Aorta (tissue), 5 donors: ENCODE data around the gene TUB. TPM values are rescaled to one million over a fixed set of nuclear protein-coding genes. Genes with fewer than 3 reads are reported as not detected.

Experiments used
- ATAC-seq: fragments of 200-7000 bp; cut with Tn5 transposase; one replicate; pipeline ENCODE4 v1.9.1; 2022; ENCODE audit warnings: moderate library complexity; ENCODE audit not compliant: low FRiP score
- DNase-seq, 2 donors: peaks; one replicate each; pipeline ENCODE4 v3.0.0-alpha.2; 2020
- H3K27ac ChIP-seq, 2 donors: one replicate each; pipeline ENCODE4 v1.5.1; 2013; ENCODE audit warnings: low read length in 2 of 2, mild to moderate bottlenecking in 2 of 2, moderate library complexity in 2 of 2, control low read depth in 1 of 2, inconsistent platforms in 1 of 2, low read depth in 1 of 2
- H3K27me3 ChIP-seq, 2 donors: one replicate each; pipeline ENCODE4 v1.6.1; 2013; ENCODE audit warnings: control low read depth in 1 of 2, low read length in 1 of 2, mild to moderate bottlenecking in 1 of 2, moderate library complexity in 1 of 2; ENCODE audit not compliant: insufficient read depth in 2 of 2, control insufficient read depth in 1 of 2
- H3K36me3 ChIP-seq, 2 donors: one replicate each; pipeline ENCODE4 v1.6.1; 2013; ENCODE audit warnings: control low read depth in 1 of 2, low read length in 1 of 2, mild to moderate bottlenecking in 1 of 2; ENCODE audit not compliant: insufficient read depth in 2 of 2, control insufficient read depth in 1 of 2
- H3K4me1 ChIP-seq, 2 donors: one replicate each; pipeline ENCODE4 v1.6.1; 2013; ENCODE audit warnings: low read length in 2 of 2, control low read depth in 1 of 2, mild to moderate bottlenecking in 1 of 2, moderate library complexity in 1 of 2; ENCODE audit not compliant: insufficient read depth in 2 of 2, control insufficient read depth in 1 of 2
- H3K4me3 ChIP-seq, 2 donors: one replicate each; pipeline ENCODE4 v1.5.1; 2013; ENCODE audit warnings: low read length in 2 of 2, control low read depth in 1 of 2, mild to moderate bottlenecking in 1 of 2
- H3K9me3 ChIP-seq: one replicate; pipeline ENCODE4 v1.6.1; 2013; ENCODE audit warnings: mild to moderate bottlenecking, low read length; ENCODE audit not compliant: control insufficient read depth
- WGBS, 2 donors: extraction: QIAGEN DNeasy Blood & Tissue Kit; methylation state at CpG; one replicate each; pipeline ENCODE4 v1.1.7; 2013; 5-methylcytosine and 5-hydroxymethylcytosine counted together
- intact Hi-C, 2 donors: fragments of 100-400 bp; cut with DNase I; formaldehyde crosslinking; loops; one replicate each; pipeline versions ENCODE4 v1.14.2 to v1.15.0; 2022
- polyA plus RNA-seq, 2 donors: library from polyadenylated mRNA; stranded (reverse); fragments of 200-250 nt; gene quantifications; one replicate each; pipeline ENCODE4 v1.2.3, GENCODE V29; 2013
- total RNA-seq, 2 donors: library from RNA; stranded (reverse); fragmentation: NEBNext Ultra II Directional; extraction: Animal tissue kit (Norgen Biotek cat#: 25700); gene quantifications; one replicate each; pipeline ENCODE4 v1.2.1, GENCODE V29; 2021
- donor health status: healthy with polysubstance abuse.
- donor health status: Bipolar disorder and iron deficiency.
- donor health status: DM: no; HTN: no; CAD: no.
- donor health status: DM: no; HTN: no; CAD: no.
- donor health status: DM: yes; HTN: yes; CAD: no.

Gene TUB
- total and polyA plus RNA-seq, 4 donors, result 1.5 to 12.9 (median 5.0) TPM

GRCh38 chr11:8065031-8065430 lies 16.0 kb upstream of the TUB start:
- Histone ChIP-seq H3K4me1 (no peaks in the 10 kb centered on the region), H3K27me3 (no peaks in the 10 kb centered on the region), H3K27ac (no peak overlapping the region), H3K4me3 (no peak overlapping the region), H3K36me3 (no peaks in the 10 kb centered on the region), H3K9me3 (no peaks in the 10 kb centered on the region)
- intact Hi-C loops, result no loop called here
- no peak for ATAC-seq
- 97% methylated on average over 2 of the region's 2 CpGs for WGBS, 2 donors
- DNase-seq, result no peak

GRCh38 chr11:8066036-8066910 lies 14.7 kb upstream of the TUB start:
- Histone ChIP-seq H3K27ac (no peak overlapping the region), H3K4me3 (no peak overlapping the region), H3K4me1 (no peaks in the 10 kb centered on the region), H3K27me3 (no peaks in the 10 kb centered on the region), H3K9me3 (no peaks in the 10 kb centered on the region), H3K36me3 (no peaks in the 10 kb centered on the region)
- intact Hi-C loops, result no loop called here
- DNase-seq (no peak), ATAC-seq (no peak)
- WGBS, 2 donors, result 87 to 90% methylated on average over 17 of the region's 17 CpGs

- intact Hi-C loops, result no loop called here
- Histone ChIP-seq H3K27me3 (no peaks in the 10 kb centered on the region), H3K9me3 (no peaks in the 10 kb centered on the region), H3K4me1 (no peaks in the 10 kb centered on the region), H3K27ac (no peak overlapping the region), H3K4me3 (no peak overlapping the region), H3K36me3 (no peaks in the 10 kb centered on the region)
- ATAC-seq (no peak), DNase-seq (no peak)
- 73 to 79% methylated on average over 10 of the region's 10 CpGs for WGBS, 2 donors
These were observed 14.0 kb upstream of the TUB start for GRCh38 chr11:8066911-8067455.

- DNase-seq (no peak), ATAC-seq (no peak)
- H3K27ac ChIP-seq, result no peak overlapping the region
- no peaks in the 10 kb centered on the region for H3K9me3 ChIP-seq
- H3K4me3 ChIP-seq, result no peak overlapping the region
- 97% methylated on average over 4 of the region's 4 CpGs for WGBS, 2 donors
- no peaks in the 10 kb centered on the region for H3K36me3 ChIP-seq
- intact Hi-C loops, result no loop called here
- no peaks in the 10 kb centered on the region for H3K4me1 ChIP-seq
- no peaks in the 10 kb centered on the region for H3K27me3 ChIP-seq
These were observed 13.5 kb upstream of the TUB start for GRCh38 chr11:8067567-8067928.

GRCh38 chr11:8067929-8068575 lies 13.0 kb upstream of the TUB start:
- DNase-seq, result no peak
- WGBS, 2 donors, result 86 to 89% methylated on average over 13 of the region's 13 CpGs
- Histone ChIP-seq H3K4me1 (no peaks in the 10 kb centered on the region), H3K9me3 (no peaks in the 10 kb centered on the region), H3K27ac (no peak overlapping the region), H3K4me3 (no peak overlapping the region), H3K27me3 (no peaks in the 10 kb centered on the region), H3K36me3 (no peaks in the 10 kb centered on the region)
- peak; percentile 8 for ATAC-seq
- intact Hi-C loops, result no loop called here

- intact Hi-C loops, result no loop called here
These were observed 12.3 kb upstream of the TUB start for GRCh38 chr11:8068605-8069221.

GRCh38 chr11:8069771-8070170 lies 11.2 kb upstream of the TUB start:
- DNase-seq (no peak), ATAC-seq (no peak)
- intact Hi-C loops, result no loop called here
- Histone ChIP-seq H3K4me3 (no peak overlapping the region), H3K27ac (no peak overlapping the region), H3K4me1 (no peaks in the 10 kb centered on the region), H3K36me3 (no peaks in the 10 kb centered on the region), H3K9me3 (no peaks in the 10 kb centered on the region), H3K27me3 (no peaks in the 10 kb centered on the region)
- 90 to 91% methylated on average over 8 of the region's 8 CpGs for WGBS, 2 donors

More at GRCh38 chr11:8068605-8069221, 12.3 kb upstream of the TUB start:
- no peaks in the 10 kb centered on the region for H3K9me3 ChIP-seq
- DNase-seq (no peak), ATAC-seq (peak; percentile 75)
- H3K27me3 ChIP-seq, result no peaks in the 10 kb centered on the region
- H3K4me1 ChIP-seq, result no peaks in the 10 kb centered on the region
- peak overlapping the region in 1 of 2 donors; percentile 10 for H3K27ac ChIP-seq
- H3K36me3 ChIP-seq, result no peaks in the 10 kb centered on the region
- 12 to 16% methylated on average over 15 of the region's 15 CpGs for WGBS, 2 donors
- no peak overlapping the region for H3K4me3 ChIP-seq

GRCh38 chr11:8070417-8071115 lies 10.4 kb upstream of the TUB start:
- DNase-seq, result no peak
- H3K27me3 ChIP-seq, result no peaks in the 10 kb centered on the region
- H3K36me3 ChIP-seq, result no peaks in the 10 kb centered on the region
- H3K27ac ChIP-seq, result no peak overlapping the region
- ATAC-seq, result peak; percentile 59
- H3K9me3 ChIP-seq, result no peaks in the 10 kb centered on the region
- H3K4me1 ChIP-seq, result no peaks in the 10 kb centered on the region
- intact Hi-C loops, result no loop called here
- H3K4me3 ChIP-seq, result no peak overlapping the region
- 50 to 55% methylated on average over 3 of the region's 3 CpGs for WGBS, 2 donors
